GM23248 (cell line): ENCODE measurements around the gene SOBP.

ENCODE experiments used
- EZH2 ChIP-seq: fragments of 200-600 bp; sonication (generic); IDR thresholded peaks from 2 replicates; pipeline ENCODE4 v1.6.1; 2018; ENCODE audit warnings: antibody characterized with exemption, mild to moderate bottlenecking; ENCODE audit not compliant: insufficient read depth, poor library complexity, severe bottlenecking
- EZH2phosphoT487 ChIP-seq: fragments of 200-600 bp; sonication (generic); IDR thresholded peaks from 2 replicates; pipeline ENCODE4 v1.6.1; 2018; ENCODE audit warnings: antibody characterized with exemption, moderate library complexity, mild to moderate bottlenecking, low read depth; ENCODE audit not compliant: insufficient read depth

DNA sequence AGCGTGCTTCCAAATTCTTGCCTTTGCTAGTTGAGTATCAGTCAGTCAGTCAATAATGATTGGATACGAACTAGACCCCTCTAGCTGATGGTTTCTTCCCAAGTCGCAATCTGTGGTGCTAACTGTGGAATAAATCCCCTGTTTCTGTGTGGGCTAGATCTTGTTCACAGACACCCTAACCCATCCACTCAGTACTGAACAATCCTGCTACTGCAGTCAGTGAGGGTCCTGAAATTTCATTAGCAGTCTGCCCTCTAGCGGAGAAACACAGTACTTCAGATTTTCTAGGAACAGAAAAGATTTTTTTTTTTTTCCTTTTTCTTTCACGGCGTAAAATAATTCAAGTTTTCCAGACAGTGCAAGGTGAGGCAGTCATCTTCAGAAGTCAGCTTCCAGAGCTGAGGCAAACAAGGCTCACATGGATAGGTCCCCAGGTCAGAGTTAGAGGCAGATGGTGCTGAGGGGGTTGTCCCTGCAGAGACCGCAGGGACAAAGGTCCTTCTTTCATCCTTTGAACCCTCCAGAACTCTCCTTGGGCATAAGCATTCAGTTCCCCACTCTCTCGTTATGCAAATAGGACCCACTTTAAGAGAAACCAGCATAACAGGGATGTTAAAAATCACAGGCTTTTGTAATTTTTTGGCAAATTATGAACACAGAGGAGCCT is 214.6 kb downstream of the SOBP start:
- no peak for TF ChIP-seq EZH2
- TF ChIP-seq EZH2phosphoT487: no peak
